IMR-90 (cell line): ENCODE data around the gene ADGRD2. TPM values are rescaled to one million over a fixed set of nuclear protein-coding genes. Genes with fewer than 3 reads are reported as not detected.

ENCODE experiments used
- ATAC-seq: fragments of 200-7000 bp; cut with Tn5 transposase; 2 replicates; pipeline ENCODE4 v1.9.1; 2020; ENCODE audit warnings: low read depth, mild to moderate bottlenecking, moderate library complexity
- BruUV-seq: library from RNA; stranded (reverse); fragments of 400-500 nt; replicated peaks from 2 replicates; lab custom pipeline; 2021; lab: Mats Ljungman, UMichigan
- CTCF ChIA-PET: fragments of 300-600 bp; formaldehyde crosslinking; extraction: SDS; loops from one replicate; lab custom pipeline; 2021; ENCODE audit warnings: antibody characterized with exemption; lab: Yijun Ruan, JAX
- POLR2A ChIA-PET: fragments of 300-600 bp; sonication (Branson Sonifier 250); formaldehyde crosslinking; loops from one replicate; lab custom pipeline; 2022; ENCODE audit warnings: antibody characterized with exemption; ENCODE audit not compliant: unreplicated experiment; lab: Charles Lee
- DNase-seq: peaks from one replicate; pipeline ENCODE4 v3.0.0; 2013
- H2AFZ ChIP-seq: replicated peaks from 2 replicates; pipeline ENCODE3; 2013; ENCODE audit warnings: low read length, mild to moderate bottlenecking; ENCODE audit not compliant: poor library complexity
- H2AK5ac ChIP-seq: 2 replicates; pipeline ENCODE4 v1.6.1; 2013; ENCODE audit warnings: low read depth, low read length, inconsistent platforms
- H2AK9ac ChIP-seq: replicated peaks from 2 replicates; pipeline ENCODE3; 2013; ENCODE audit warnings: mild to moderate bottlenecking, low read depth, low read length, moderate library complexity; ENCODE audit not compliant: poor library complexity
- H2BK120ac ChIP-seq: 2 replicates; pipeline ENCODE4 v1.6.1; 2013; ENCODE audit warnings: low read depth, low read length, inconsistent platforms
- H2BK15ac ChIP-seq: 3 replicates; pipeline ENCODE4 v1.6.1; 2013; ENCODE audit warnings: low read depth, low read length, inconsistent platforms
- H2BK20ac ChIP-seq: 2 replicates; pipeline ENCODE4 v1.6.1; 2013; ENCODE audit warnings: low read depth, mild to moderate bottlenecking, inconsistent platforms, low read length, moderate library complexity
- H2BK5ac ChIP-seq: 2 replicates; pipeline ENCODE4 v1.6.1; 2013; ENCODE audit warnings: mild to moderate bottlenecking, low read depth, low read length, inconsistent platforms; ENCODE audit not compliant: poor library complexity, severe bottlenecking
- H3K14ac ChIP-seq: replicated peaks from 2 replicates; pipeline ENCODE4 v1.6.1; 2013; ENCODE audit warnings: low read depth, low read length, inconsistent platforms
- H3K18ac ChIP-seq: 2 replicates; pipeline ENCODE4 v1.6.1; 2013; ENCODE audit warnings: low read depth, low read length, control low read depth
- H3K23ac ChIP-seq: 2 replicates; pipeline ENCODE4 v1.6.1; 2013; ENCODE audit warnings: low read depth, low read length, inconsistent platforms
- H3K27ac ChIP-seq: 2 replicates; pipeline ENCODE4 v1.5.1; 2013; ENCODE audit warnings: mild to moderate bottlenecking, control low read depth, low read length; ENCODE audit not compliant: insufficient read depth
- H3K27me3 ChIP-seq: 2 replicates; pipeline ENCODE4 v1.6.1; 2013; ENCODE audit warnings: low read length; ENCODE audit not compliant: control insufficient read depth, insufficient read depth
- H3K36me3 ChIP-seq: 2 replicates; pipeline ENCODE4 v1.6.1; 2013; ENCODE audit warnings: low read length, mixed read lengths; ENCODE audit not compliant: control insufficient read depth, insufficient read depth
- H3K4ac ChIP-seq: 2 replicates; pipeline ENCODE4 v1.6.1; 2013; ENCODE audit warnings: low read depth, low read length, inconsistent platforms
- H3K4me1 ChIP-seq: 2 replicates; pipeline ENCODE4 v1.6.1; 2013; ENCODE audit warnings: low read length, mixed read lengths; ENCODE audit not compliant: control insufficient read depth, insufficient read depth
- H3K4me2 ChIP-seq: 2 replicates; pipeline ENCODE4 v1.6.1; 2013; ENCODE audit warnings: low read depth, mild to moderate bottlenecking, control low read depth, low read length, moderate library complexity
- H3K4me3 ChIP-seq: 2 replicates; pipeline ENCODE4 v1.5.1; 2013; ENCODE audit warnings: low read depth, mild to moderate bottlenecking, control low read depth, low read length, moderate library complexity; ENCODE audit not compliant: insufficient read depth
- H3K56ac ChIP-seq: 2 replicates; pipeline ENCODE4 v1.6.1; 2013; ENCODE audit warnings: low read length, inconsistent platforms; ENCODE audit not compliant: insufficient read depth; ENCODE audit errors: extremely low read depth
- H3K79me1 ChIP-seq, 2 experiments: 2 replicates each; pipeline ENCODE4 v1.6.1; 2013; ENCODE audit warnings: low read length in 2 of 2, inconsistent platforms in 1 of 2, low read depth in 1 of 2
- H3K9ac ChIP-seq: 2 replicates; pipeline ENCODE4 v1.6.1; 2013; ENCODE audit warnings: low read depth, low read length, control low read depth
- H3K9me1 ChIP-seq: 2 replicates; pipeline ENCODE4 v1.6.1; 2013; ENCODE audit warnings: low read length, inconsistent platforms; ENCODE audit not compliant: insufficient read depth
- H3K9me3 ChIP-seq: 2 replicates; pipeline ENCODE4 v1.6.1; 2013; ENCODE audit warnings: low read length; ENCODE audit not compliant: control insufficient read depth, insufficient read depth
- H4K20me1 ChIP-seq: 2 replicates; pipeline ENCODE4 v1.6.1; 2013; ENCODE audit warnings: low read length, inconsistent platforms; ENCODE audit not compliant: insufficient read depth
- H4K5ac ChIP-seq: 2 replicates; pipeline ENCODE4 v1.6.1; 2013; ENCODE audit warnings: mild to moderate bottlenecking, low read depth, low read length, control low read depth
- H4K8ac ChIP-seq, 2 experiments: 2 replicates each; pipeline ENCODE4 v1.6.1; 2013; ENCODE audit warnings: low read depth in 2 of 2, low read length in 2 of 2, control low read depth in 1 of 2, inconsistent platforms in 1 of 2
- H4K91ac ChIP-seq: 2 replicates; pipeline ENCODE4 v1.6.1; 2013; ENCODE audit warnings: low read depth, low read length, inconsistent platforms; ENCODE audit not compliant: insufficient read depth
- BHLHE40 ChIP-seq: fragments of 150-350 bp; IDR thresholded peaks from 2 replicates; pipeline ENCODE4 v1.6.1; 2016; ENCODE audit warnings: mild to moderate bottlenecking, low read depth, low read length
- CEBPB ChIP-seq: IDR thresholded peaks from 2 replicates; pipeline ENCODE4 v1.6.1; 2012; ENCODE audit warnings: low read depth, low read length, improper control_type of control experiment
- CHD1 ChIP-seq: IDR thresholded peaks from 2 replicates; pipeline ENCODE4 v1.6.1; 2012; ENCODE audit warnings: low read depth, low read length, improper control_type of control experiment
- CTCF ChIP-seq: conservative IDR thresholded peaks from 2 replicates; pipeline ENCODE4 v1.5.1; 2012; ENCODE audit warnings: mild to moderate bottlenecking, low read depth, low read length, improper control_type of control experiment
- ELK1 ChIP-seq: fragments of 150-350 bp; IDR thresholded peaks from 2 replicates; pipeline ENCODE4 v1.6.1; 2016; ENCODE audit warnings: low read depth, mild to moderate bottlenecking, low read length, moderate library complexity, borderline replicate concordance
- FOS ChIP-seq: fragments of 150-350 bp; IDR thresholded peaks from 2 replicates; pipeline ENCODE4 v1.6.1; 2016; ENCODE audit warnings: low read depth, low read length
- MAFK ChIP-seq: IDR thresholded peaks from 2 replicates; pipeline ENCODE4 v1.6.1; 2012; ENCODE audit warnings: low read depth, low read length, improper control_type of control experiment
- MAZ ChIP-seq: IDR thresholded peaks from 2 replicates; pipeline ENCODE4 v1.6.1; 2012; ENCODE audit warnings: low read depth, mild to moderate bottlenecking, low read length, improper control_type of control experiment, moderate library complexity, borderline replicate concordance
- MXI1 ChIP-seq: IDR thresholded peaks from 2 replicates; pipeline ENCODE4 v1.6.1; 2012; ENCODE audit warnings: low read depth, mild to moderate bottlenecking, low read length, moderate library complexity, borderline replicate concordance
- NFE2L2 ChIP-seq: fragments of 150-350 bp; IDR thresholded peaks from 2 replicates; pipeline ENCODE4 v1.6.1; 2016; ENCODE audit warnings: low read depth, mild to moderate bottlenecking, low read length
- POLR2A ChIP-seq: IDR thresholded peaks from 2 replicates; pipeline ENCODE4 v1.6.1; 2012; ENCODE audit warnings: mild to moderate bottlenecking, low read depth, low read length
- RAD21 ChIP-seq: IDR thresholded peaks from 2 replicates; pipeline ENCODE4 v1.6.1; 2012; ENCODE audit warnings: low read length, improper control_type of control experiment
- RCOR1 ChIP-seq: IDR thresholded peaks from 2 replicates; pipeline ENCODE4 v1.6.1; 2012; ENCODE audit warnings: mild to moderate bottlenecking, low read length, improper control_type of control experiment; ENCODE audit not compliant: insufficient replicate concordance
- RFX5 ChIP-seq: IDR thresholded peaks from 2 replicates; pipeline ENCODE4 v1.8.0; 2012; ENCODE audit warnings: low read depth, mild to moderate bottlenecking, low read length, moderate library complexity
- SMC3 ChIP-seq: fragments of 150-350 bp; IDR thresholded peaks from 2 replicates; pipeline ENCODE4 v1.6.1; 2016; ENCODE audit warnings: low read depth, mild to moderate bottlenecking, antibody characterized with exemption, low read length, moderate library complexity
- USF2 ChIP-seq: fragments of 150-350 bp; IDR thresholded peaks from 2 replicates; pipeline ENCODE4 v1.6.1; 2017; ENCODE audit warnings: mild to moderate bottlenecking, antibody characterized with exemption, low read length, low read depth
- WGBS, 2 experiments: methylation state at CpG; one replicate each; pipeline versions ENCODE4 v1.1.5 to v1.1.7; 2013; ENCODE audit warnings: missing lambda C conversion rate in 2 of 2; ENCODE audit not compliant: insufficient read length in 1 of 2; ENCODE audit errors: extremely low coverage in 2 of 2; 5-methylcytosine and 5-hydroxymethylcytosine counted together
- dilution Hi-C: fragments of 300-500 bp; cut with HindIII; formaldehyde crosslinking; loops from one replicate; pipeline ENCODE4 v1.14.3; 2018; ENCODE audit warnings: low sequenced_read_pairs; ENCODE audit not compliant: unreplicated experiment
- in situ Hi-C: fragments of 300-500 bp; cut with MboI; formaldehyde crosslinking; loops from 3 replicates; pipeline ENCODE4 v1.14.3; 2019; ENCODE audit warnings: low sequenced_read_pairs, inconsistent platforms, mixed read lengths
- intact Hi-C: fragments of 100-400 bp; cut with micrococcal nuclease; formaldehyde crosslinking; loops from 2 replicates; pipeline ENCODE4 v1.10.0; 2022
- polyA plus RNA-seq, 3 experiments: library from polyadenylated mRNA; depleted of rRNA; stranded (reverse); fragments of >200 nt; gene quantifications; 2 replicates each; pipeline ENCODE4 v1.2.3, GENCODE V29; 2012; ENCODE audit warnings: low replicate concordance in 1 of 3
- total RNA-seq: library from RNA; depleted of rRNA; stranded (reverse); fragments of >200 nt; gene quantifications from 2 replicates; pipeline ENCODE4 v1.2.3, GENCODE V29; 2012

The ADGRD2 gene
- total and polyA plus RNA-seq, 2 of the 4 experiments (the other 2 are of a cell fraction) = not detected

- Histone ChIP-seq H3K23ac (no peak overlapping the region), H2BK15ac (no peak overlapping the region), H4K5ac (no peak overlapping the region), H2BK120ac (no peak overlapping the region), H3K27ac (no peak overlapping the region), H2BK5ac (no peak overlapping the region), H3K4me2 (no peak overlapping the region), H3K9ac (no peak overlapping the region), H3K18ac (no peak overlapping the region), H3K36me3 (no peaks in the 10 kb centered on the region), H3K4me1 (no peaks in the 10 kb centered on the region), H3K27me3 (peaks cover 79% of the 10 kb centered on the region), H3K14ac (no peak overlapping the region), H4K8ac (no peak overlapping the region), H2AK9ac (peak overlapping the region; percentile 55), H2AFZ (peak overlapping the region; percentile 76), H3K4me3 (no peak overlapping the region), H3K4ac (no peak overlapping the region), H4K20me1 (no peaks in the 10 kb centered on the region), H3K56ac (no peak overlapping the region), H3K79me1 (no peaks in the 10 kb centered on the region), H2BK20ac (no peak overlapping the region), H3K9me3 (no peaks in the 10 kb centered on the region), H2AK5ac (no peak overlapping the region), H3K9me1 (no peaks in the 10 kb centered on the region), H4K91ac (no peak overlapping the region)
- ChIA-PET POLR2A (no interaction called here), CTCF (no interaction called here)
- intact Hi-C loops = no loop called here
- DNase-seq = no peak
- no TSS peak for BruUV-seq
- dilution Hi-C loops = no loop called here
- in situ Hi-C loops = no loop called here
- no peak for ATAC-seq
- 27% methylated on average over 7 of the region's 19 CpGs; no CpG with 5 or more reads in 1 of the 2 experiments for WGBS, 2 experiments
- TF ChIP-seq BHLHE40 (no peak), CTCF (no peak), ELK1 (no peak), POLR2A (no peak), SMC3 (no peak), RCOR1 (no peak), FOS (no peak), RFX5 (no peak), MAFK (no peak), RAD21 (no peak), MAZ (no peak), USF2 (no peak), CHD1 (no peak), NFE2L2 (no peak), MXI1 (no peak), CEBPB (no peak)
Observed at GRCh38 chr9:124477211-124477647, 27.0 kb downstream of the ADGRD2 start.
